NCI-H1048 (cell line): Measurements from ENCODE around the gene JAK1.

ENCODE experiments used
- DNase-seq: peaks from one replicate; lab custom pipeline; 2025; lab: John Stamatoyannopoulos, UW

Gene JAK1

DNA sequence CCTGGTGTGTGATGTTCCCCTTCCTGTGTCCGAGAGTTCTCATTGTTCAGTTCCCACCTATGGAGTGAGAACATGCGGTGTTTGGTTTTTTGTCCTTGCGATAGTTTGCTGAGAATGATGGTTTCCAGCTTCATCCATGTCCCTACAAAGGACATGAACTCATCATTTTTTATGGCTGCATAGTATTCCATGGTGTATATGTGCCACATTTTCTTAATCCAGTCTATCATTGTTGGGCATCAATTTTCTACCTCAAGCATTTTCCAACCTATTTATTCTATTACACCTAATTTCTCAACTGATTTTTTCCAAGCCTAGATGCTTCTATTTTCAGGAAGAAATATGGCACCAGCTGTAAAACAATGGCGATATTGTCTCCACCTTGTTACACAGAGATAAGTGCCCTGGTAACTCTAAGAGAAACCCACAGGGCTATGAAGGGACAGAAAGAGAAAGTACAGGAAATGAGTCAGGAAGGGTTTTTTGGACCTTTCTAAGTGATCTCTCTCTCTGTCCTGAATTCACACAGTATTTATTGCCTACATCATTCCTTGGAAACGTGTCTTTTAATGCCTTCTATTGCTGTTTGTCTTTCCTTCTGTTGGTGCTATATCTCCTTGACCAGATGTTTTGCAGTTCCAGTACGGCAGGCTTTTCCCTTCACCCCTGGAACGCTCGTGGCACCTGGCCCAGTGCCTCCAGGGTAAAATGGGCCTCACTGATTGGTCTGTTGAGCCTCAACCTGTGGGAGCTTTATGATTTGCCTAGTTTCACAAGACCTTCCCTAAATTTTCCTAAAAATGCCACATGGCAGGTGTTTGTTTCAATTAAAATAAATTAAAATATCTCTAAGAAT, 14.6 kb upstream of the JAK1 start:
- DNase-seq: no peak

- DNase-seq: no peak
These were observed 13.0 kb upstream of the JAK1 start for GRCh38 chr1:64979358-64979757.

DNA sequence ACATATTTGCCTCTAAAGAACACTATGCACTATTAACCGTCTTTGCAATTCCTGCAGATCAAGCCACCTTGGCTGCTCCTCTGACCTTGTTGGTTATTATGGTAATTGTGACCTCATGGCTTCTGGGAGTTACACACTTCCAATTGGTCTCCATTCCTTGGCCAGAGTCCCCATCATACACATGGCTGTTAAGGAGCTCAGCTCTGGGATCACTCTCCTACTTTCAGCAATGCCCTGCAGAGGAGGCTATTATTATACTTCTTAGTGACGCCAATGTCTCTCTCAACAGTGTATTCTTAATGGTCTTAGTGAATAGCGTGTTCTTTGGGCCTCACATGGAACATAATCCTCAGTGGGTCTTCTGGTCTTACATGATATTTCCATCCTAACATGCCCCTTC, 10.0 kb upstream of the JAK1 start:
- no peak for DNase-seq

- DNase-seq: no peak
These were observed 9.4 kb upstream of the JAK1 start for GRCh38 chr1:64975740-64976139.

- DNase-seq: no peak
These were observed 8.8 kb upstream of the JAK1 start for GRCh38 chr1:64975127-64975526.

DNA sequence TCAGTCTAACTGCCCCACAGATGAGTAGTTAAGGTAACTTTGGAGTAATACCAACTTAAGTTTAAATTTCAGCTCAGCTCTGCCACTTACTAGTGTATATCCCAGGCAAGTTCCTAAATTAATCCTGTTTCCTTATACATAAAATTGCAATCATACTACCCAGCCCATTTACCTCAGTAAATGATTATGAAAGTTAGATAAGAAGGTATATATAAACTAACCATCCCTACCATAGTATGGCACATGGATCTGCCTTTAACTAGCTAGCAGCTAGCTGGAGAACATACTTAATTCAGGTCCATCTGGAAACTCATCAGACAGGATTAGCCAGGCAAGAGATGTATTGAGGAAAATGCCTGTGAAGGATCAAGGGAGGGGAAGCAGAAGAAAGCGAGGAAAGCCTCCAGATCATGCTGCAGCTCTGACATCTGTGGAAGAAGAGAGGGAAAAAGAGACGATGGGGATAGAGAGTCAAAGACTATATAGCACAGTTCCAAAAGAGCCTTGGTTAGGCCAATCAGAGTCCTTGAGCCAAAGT, 8.0 kb upstream of the JAK1 start:
- DNase-seq: no peak

GRCh38 chr1:64973061-64973647, 6.8 kb upstream of the JAK1 start:
- DNase-seq: no peak

GRCh38 chr1:64969305-64970046, 3.1 kb upstream of the JAK1 start:
- DNase-seq: no peak

DNA sequence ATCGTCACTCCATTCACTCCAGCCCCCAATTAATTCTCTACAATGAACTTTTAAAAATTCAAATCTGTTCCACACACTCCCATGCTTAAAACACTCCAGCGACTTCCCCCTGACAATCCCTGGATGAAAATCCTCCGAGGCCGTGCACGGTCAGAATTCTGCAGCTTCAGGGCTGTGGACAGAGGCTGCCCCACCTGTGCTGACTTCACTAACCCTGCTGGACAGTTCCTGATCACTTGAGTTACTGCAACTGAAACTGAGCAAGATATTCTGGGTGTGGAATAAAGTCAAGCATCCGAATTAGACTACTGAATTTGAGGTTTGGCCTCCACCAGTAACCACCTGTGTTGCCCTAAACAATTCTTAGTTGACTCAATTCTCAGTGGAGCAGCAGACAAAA, 1.0 kb upstream of the JAK1 start:
- no peak for DNase-seq

GRCh38 chr1:64965366-64966157, 787 bp downstream of the JAK1 start:
- DNase-seq: no peak

DNA sequence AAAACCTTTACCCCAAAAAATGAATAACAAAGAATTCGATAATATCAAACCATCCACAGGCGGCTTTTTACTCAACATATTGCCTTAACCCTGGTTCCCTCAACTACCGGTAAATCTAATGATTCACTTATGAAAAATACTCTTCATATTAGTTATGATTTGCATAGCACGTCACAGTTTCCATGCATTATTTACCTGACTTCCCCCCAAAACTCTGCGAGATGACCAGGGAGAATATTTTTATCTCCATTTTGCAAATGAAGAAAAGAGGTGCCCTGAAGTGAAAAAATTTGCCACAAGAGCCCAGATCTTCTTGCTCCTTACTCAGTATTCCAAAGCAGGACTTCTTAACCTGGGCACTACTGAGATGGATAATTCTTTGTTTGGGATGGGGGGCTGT, 2.9 kb downstream of the JAK1 start:
- DNase-seq: no peak

- DNase-seq: no peak
These were observed 3.9 kb downstream of the JAK1 start for GRCh38 chr1:64962441-64962840.

DNA sequence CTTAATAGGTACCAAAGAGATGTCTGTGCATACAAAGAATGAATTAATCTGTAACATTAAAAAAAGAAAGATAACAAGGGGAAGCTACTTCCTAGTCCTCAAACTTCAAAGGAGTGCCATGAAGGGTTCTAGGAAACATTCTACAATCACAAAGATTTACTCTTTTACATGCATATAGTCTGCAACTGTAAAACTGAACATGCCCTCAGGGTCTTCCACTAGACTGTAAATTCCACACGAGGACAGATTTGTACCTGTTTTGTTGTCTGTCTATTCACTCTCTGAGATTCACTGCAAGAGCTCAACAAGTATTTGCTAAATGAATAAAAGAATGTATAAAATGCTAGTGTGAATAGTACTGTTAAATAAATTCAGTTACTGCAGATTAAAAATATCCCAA, 4.4 kb downstream of the JAK1 start:
- DNase-seq: no peak

DNA sequence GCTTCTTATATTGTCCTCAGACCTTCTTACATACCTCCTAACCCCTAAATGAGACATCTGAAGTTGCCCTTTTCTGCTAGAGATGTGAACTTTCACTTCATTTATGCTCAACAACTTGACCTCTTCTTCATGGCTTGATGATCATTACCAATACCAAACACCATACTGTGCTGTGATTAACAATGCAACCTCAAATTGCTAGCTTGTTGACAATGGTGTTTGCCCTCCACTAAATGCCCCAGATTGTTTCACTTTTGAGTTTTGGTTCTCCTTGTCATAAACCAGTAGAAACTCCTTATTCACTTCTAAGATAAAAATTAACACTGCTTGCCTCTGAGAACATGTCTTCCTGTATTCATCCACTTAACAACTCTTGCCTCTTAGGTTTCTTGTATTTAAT, 5.6 kb downstream of the JAK1 start:
- no peak for DNase-seq

DNA sequence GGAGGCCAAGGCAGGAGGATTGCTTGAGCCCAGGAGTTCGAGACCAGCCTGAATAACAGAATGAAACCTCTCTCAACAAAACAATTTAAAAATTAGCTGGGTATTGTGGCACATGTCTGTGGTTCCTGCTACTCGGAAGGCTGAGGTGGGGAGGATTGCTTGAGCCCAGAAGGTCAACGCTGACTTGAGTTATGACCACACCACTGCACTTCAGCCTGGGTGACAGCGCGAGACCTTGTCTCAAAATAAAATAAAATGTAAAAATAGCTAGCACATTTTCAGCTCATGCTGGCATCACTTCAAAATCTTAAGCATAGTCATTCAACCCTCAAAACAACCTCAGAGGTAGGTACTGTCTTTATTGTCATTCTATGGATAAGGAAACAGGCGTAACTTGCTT, 6.4 kb downstream of the JAK1 start:
- DNase-seq: no peak

DNA sequence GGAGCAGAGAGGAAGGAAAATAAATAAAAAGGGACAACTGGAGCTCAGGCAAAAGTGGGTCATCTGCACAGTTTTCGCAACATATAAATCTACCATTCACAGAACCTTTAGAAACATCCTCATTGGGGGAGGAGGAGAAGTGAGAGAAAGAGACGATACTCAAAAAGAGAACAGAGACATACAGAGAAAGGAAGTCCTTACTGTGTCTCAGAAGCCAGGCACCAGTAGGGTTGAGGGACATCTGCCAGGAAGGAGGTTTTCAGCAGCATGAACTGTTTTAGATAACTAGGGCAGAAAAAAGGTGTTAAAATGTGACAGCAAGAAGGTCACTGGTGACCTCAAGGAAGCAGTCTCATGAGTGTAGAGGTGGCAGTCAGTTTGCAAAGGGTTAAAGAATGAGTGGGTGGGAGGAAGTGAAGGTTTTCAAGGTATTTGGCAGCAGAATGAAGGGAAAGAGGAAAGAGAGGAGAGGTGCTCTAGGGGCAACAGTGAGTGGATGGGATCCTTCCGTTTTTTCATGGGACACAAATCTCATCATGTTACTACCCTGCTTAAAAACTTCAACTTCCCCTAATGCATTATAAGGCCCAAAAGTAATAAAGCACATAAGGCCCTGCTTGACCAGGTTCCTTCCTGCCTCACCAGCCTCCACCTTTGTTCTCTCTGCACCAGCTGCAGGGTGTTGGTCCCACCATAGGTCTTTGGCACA, 9.5 kb downstream of the JAK1 start:
- DNase-seq: no peak

- DNase-seq: no peak
These were observed 10.2 kb downstream of the JAK1 start for GRCh38 chr1:64956010-64956640.

DNA sequence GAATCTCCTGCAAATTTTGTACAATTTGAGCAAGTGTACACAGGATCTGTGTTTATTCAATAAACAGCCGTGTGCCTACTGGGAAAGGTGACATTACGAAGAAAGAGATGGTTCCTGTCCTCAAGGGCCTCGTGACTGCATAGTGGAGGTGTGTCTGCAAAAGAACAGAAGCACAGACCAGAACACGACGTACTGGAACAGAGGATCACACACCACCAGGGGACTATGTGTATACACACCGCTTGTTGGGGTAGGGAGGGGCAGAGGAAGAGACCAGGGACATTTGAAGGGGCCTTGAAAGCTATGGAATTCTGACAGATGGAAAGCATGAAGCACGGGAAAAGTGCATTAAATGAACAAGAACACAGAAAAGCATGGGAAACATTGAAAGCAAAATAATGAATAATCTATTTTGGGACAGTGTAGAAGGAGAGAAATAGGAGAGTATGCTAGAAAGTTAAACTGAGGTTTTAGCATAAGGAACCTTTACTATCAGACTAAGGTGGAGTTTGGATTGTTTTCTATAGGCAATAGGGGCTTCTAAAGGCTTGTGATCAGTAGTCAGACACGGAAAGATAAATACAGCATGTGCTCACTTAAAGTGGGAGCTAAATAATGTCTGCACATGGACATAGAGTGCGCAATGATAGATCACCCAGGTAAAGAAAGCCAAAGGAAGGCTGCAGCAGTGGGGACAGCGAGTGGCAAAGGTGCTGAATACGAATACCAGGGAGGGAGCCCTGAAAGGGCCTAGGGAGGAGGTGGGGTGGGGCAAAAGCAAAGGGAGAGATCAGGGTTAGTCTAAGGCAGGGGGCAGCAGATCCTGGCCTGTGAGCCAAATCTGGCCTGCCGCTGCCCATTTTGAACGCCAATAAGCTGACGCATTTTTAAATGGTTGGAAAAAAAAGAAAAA, 11.0 kb downstream of the JAK1 start:
- no peak for DNase-seq

DNA sequence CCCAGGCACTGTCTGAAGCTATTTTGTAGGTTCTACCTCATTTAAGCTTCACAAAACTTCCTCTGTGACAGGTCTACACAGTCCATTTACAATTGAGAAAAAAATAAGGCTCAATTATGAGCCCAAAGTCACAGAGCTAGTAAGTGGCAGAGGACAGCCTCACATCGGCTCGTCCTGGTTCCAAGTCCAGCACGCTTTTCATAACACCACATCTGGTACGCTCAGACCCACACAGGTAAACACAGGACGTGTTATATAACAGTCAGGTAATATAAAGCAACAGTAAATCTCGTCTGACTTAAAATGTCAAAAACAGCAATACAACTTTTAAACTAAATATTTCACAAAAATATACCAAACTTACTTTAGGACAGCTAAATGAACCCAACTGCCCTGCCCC, 13.1 kb downstream of the JAK1 start:
- DNase-seq: no peak

DNA sequence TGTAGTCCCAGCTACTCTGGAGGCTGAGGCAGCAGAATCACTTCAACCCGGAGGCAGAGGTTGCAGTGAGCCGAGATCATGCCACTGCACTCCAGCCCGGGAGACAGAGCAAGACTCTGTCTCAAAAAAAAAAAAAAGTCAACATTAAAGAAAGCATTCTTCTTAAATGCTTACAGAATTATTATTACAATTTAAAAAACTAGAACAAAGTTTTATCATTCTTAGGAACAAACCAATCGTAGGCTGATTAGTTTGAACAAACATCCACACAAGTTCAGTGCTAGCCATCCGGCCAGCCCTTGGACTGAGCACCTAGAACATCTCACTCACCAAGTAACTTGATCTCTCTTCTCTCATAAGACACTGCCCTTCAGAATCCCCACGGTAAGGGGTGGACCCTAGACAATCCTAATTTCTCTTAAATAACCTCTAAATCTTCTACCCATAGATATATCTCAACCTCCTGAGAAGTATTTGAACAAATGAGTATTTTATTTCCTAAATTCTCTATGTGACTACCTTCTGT, 16.0 kb downstream of the JAK1 start:
- no peak for DNase-seq
